HEK293 (cell line): Measurements from ENCODE around the gene VWC2L.

ENCODE experiments used
- CTCF ChIA-PET: fragments of 350-600 bp; formaldehyde crosslinking; extraction: SDS; loops from one replicate; lab custom pipeline; 2021; ENCODE audit warnings: antibody characterized with exemption; lab: Yijun Ruan, JAX
- POLR2A ChIA-PET: fragments of 300-600 bp; formaldehyde crosslinking; extraction: SDS; loops from one replicate; lab custom pipeline; 2020; ENCODE audit warnings: antibody characterized with exemption, inconsistent platforms; lab: Yijun Ruan, JAX
- H3K27ac ChIP-seq: fragments of 200-500 bp; sonication (Bioruptor generic); 2 replicates; pipeline ENCODE4 v1.5.1; 2014; ENCODE audit warnings: low read depth, low read length, control low read depth, inconsistent platforms; ENCODE audit errors: extremely low read depth
- H3K36me3 ChIP-seq, 2 experiments: fragments of 200-500 bp in 1 of 2; sonication (Bioruptor generic) in 1 of 2; 1 replicate in 1 of 2; 2 replicates in 1 of 2; pipeline ENCODE4 v1.5.1; 2014 to 2017; ENCODE audit warnings: inconsistent platforms in 2 of 2, low read length in 2 of 2; ENCODE audit not compliant: control insufficient read depth in 2 of 2, insufficient read depth in 1 of 2
- H3K4me1 ChIP-seq: fragments of 200-500 bp; sonication (Bioruptor generic); 2 replicates; pipeline ENCODE4 v1.5.1; 2014; ENCODE audit warnings: mild to moderate bottlenecking, low read length, inconsistent platforms; ENCODE audit not compliant: control insufficient read depth, insufficient read depth
- H3K4me3 ChIP-seq: 2 replicates; pipeline ENCODE4 v1.5.1; 2011; ENCODE audit warnings: low read depth, mild to moderate bottlenecking, control low read depth, low read length, moderate library complexity
- H3K9me3 ChIP-seq: fragments of 200-500 bp; sonication (Bioruptor generic); 2 replicates; pipeline ENCODE4 v1.5.1; 2014; ENCODE audit warnings: low read depth, low read length, inconsistent platforms; ENCODE audit not compliant: control insufficient read depth, insufficient read depth
- BCL11A ChIP-seq: fragments of 450-650 bp; formaldehyde crosslinking; IDR thresholded peaks from 2 replicates; pipeline ENCODE4 v1.5.1; 2016; ENCODE audit warnings: low read depth, missing biosample characterization, missing genetic modification characterization
- GLI4 ChIP-seq: fragments of 450-650 bp; formaldehyde crosslinking; IDR thresholded peaks from 2 replicates; pipeline ENCODE4 v1.5.1; 2016; ENCODE audit warnings: missing biosample characterization, missing genetic modification characterization
- HOXC10 ChIP-seq: sonication (generic); formaldehyde crosslinking; IDR thresholded peaks from 2 replicates; pipeline ENCODE4 v1.8.1; 2023; ENCODE audit warnings: mild to moderate bottlenecking, missing genetic modification reagents
- KLF1 ChIP-seq: fragments of 450-650 bp; formaldehyde crosslinking; IDR thresholded peaks from 2 replicates; pipeline ENCODE4 v1.5.1; 2016; ENCODE audit warnings: missing biosample characterization, missing genetic modification characterization
- KLF16 ChIP-seq: fragments of 450-650 bp; formaldehyde crosslinking; IDR thresholded peaks from 2 replicates; pipeline ENCODE4 v1.5.1; 2017; ENCODE audit warnings: missing biosample characterization, missing genetic modification characterization
- WT1 ChIP-seq: fragments of 450-650 bp; formaldehyde crosslinking; IDR thresholded peaks from 2 replicates; pipeline ENCODE4 v1.5.1; 2016; ENCODE audit warnings: missing biosample characterization, missing genetic modification characterization
- ZFHX2 ChIP-seq: fragments of 450-650 bp; formaldehyde crosslinking; conservative IDR thresholded peaks from 2 replicates; pipeline ENCODE4 v1.5.1; 2016; ENCODE audit warnings: missing biosample characterization, missing genetic modification characterization
- ZNF114 ChIP-seq: fragments of 450-650 bp; formaldehyde crosslinking; IDR thresholded peaks from 2 replicates; pipeline ENCODE4 v1.5.0; 2017; ENCODE audit warnings: missing biosample characterization, missing genetic modification characterization
- ZNF138 ChIP-seq: fragments of 450-650 bp; formaldehyde crosslinking; IDR thresholded peaks from 2 replicates; pipeline ENCODE4 v1.5.1; 2016; ENCODE audit warnings: missing biosample characterization, missing genetic modification characterization, borderline replicate concordance
- ZNF157 ChIP-seq: fragments of 450-650 bp; formaldehyde crosslinking; IDR thresholded peaks from 2 replicates; pipeline ENCODE4 v1.5.1; 2016; ENCODE audit warnings: missing biosample characterization, missing genetic modification characterization
- ZNF266 ChIP-seq: fragments of 450-650 bp; formaldehyde crosslinking; IDR thresholded peaks from 2 replicates; pipeline ENCODE4 v1.5.1; 2016; ENCODE audit warnings: missing biosample characterization, missing genetic modification characterization, low read depth
- ZNF324 ChIP-seq: fragments of 450-650 bp; formaldehyde crosslinking; IDR thresholded peaks from 2 replicates; pipeline ENCODE4 v1.5.1; 2016; ENCODE audit warnings: missing biosample characterization, missing genetic modification characterization
- ZNF416 ChIP-seq: fragments of 450-650 bp; formaldehyde crosslinking; IDR thresholded peaks from 2 replicates; pipeline ENCODE4 v1.5.1; 2016; ENCODE audit warnings: missing biosample characterization, missing genetic modification characterization
- ZNF510 ChIP-seq: fragments of 450-650 bp; formaldehyde crosslinking; IDR thresholded peaks from 2 replicates; pipeline ENCODE4 v1.5.1; 2018; ENCODE audit warnings: mild to moderate bottlenecking, missing genetic modification characterization, missing biosample characterization; ENCODE audit not compliant: insufficient replicate concordance
- ZNF629 ChIP-seq: fragments of 450-650 bp; formaldehyde crosslinking; IDR thresholded peaks from 2 replicates; pipeline ENCODE4 v1.5.1; 2017; ENCODE audit warnings: missing biosample characterization, missing genetic modification characterization
- ZNF777 ChIP-seq: fragments of 450-650 bp; formaldehyde crosslinking; IDR thresholded peaks from 2 replicates; pipeline ENCODE4 v1.5.1; 2017; ENCODE audit warnings: missing biosample characterization, missing genetic modification characterization, borderline replicate concordance
- TF ChIP-seq, protein P1 (sequence below): fragments of 450-650 bp; formaldehyde crosslinking; IDR thresholded peaks from 2 replicates; pipeline ENCODE4 v1.5.1; 2016; ENCODE audit warnings: missing biosample characterization, missing genetic modification characterization
- TF ChIP-seq, protein P2 (sequence below): fragments of 450-650 bp; formaldehyde crosslinking; IDR thresholded peaks from 2 replicates; pipeline ENCODE4 v1.5.1; 2016; ENCODE audit warnings: missing biosample characterization, missing genetic modification characterization
- TF ChIP-seq, protein P3 (sequence below): fragments of 450-650 bp; formaldehyde crosslinking; conservative IDR thresholded peaks from 2 replicates; pipeline ENCODE4 v1.5.1; 2016; ENCODE audit warnings: low read depth, missing biosample characterization, missing genetic modification characterization
- TF ChIP-seq, protein P4 (sequence below): fragments of 450-650 bp; formaldehyde crosslinking; IDR thresholded peaks from 2 replicates; pipeline ENCODE4 v1.5.1; 2016; ENCODE audit warnings: missing biosample characterization, missing genetic modification characterization, borderline replicate concordance

The VWC2L gene

DNA sequence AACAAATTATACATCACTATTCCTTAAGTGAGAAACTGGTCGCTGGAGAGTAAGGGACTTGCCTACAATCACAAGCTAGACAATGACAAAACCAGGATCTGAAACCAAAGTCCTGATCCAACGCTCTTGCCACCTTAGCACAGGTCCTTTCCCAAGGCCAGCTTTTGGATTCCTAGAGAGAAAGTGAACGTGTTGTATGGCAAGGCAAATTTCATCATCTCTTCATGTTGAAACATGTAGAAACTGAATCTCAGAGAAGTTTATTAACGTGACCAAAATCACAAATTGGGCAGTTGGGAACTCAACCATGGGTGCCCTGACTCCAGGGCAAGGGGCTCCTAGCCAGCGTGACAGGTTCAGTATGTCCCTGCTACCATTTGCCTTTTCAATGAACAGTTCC is 118.2 kb downstream of the VWC2L start (continued):
- no peak for TF ChIP-seq ZNF266 (tag by site-specific recombination)

DNA sequence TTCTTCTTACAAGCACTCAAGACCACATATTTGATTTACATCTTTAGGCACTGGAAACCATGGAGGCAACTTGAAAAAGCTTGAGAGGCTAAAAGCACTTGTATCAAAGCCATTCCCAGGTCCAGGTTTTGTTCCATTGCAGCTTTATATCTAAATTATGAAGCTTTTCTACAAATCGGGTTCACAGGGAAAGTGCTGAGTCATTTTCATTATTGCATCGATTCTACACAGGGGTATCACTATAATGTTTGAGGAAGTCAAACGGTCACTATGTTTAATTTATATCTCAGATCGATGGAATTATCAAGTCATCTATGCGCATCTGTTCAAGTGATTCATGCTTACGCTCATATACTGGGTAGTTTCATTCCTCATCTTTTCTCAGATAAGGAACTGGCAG is 118.7 kb downstream of the VWC2L start:
- ChIA-PET POLR2A (no interaction called here), CTCF (no interaction called here)
- no peak overlapping the region for H3K4me3 ChIP-seq
- no peaks in the 10 kb centered on the region for H3K9me3 ChIP-seq
- H3K36me3 ChIP-seq, result no peaks in the 10 kb centered on the region
- TF ChIP-seq ZNF114 (tag by site-specific recombination) (no peak), ZNF416 (no peak), ZNF510 (tag by site-specific recombination) (no peak), WT1 (tag by site-specific recombination) (no peak), ZFHX2 (tag by site-specific recombination) (no peak), GLI4 (no peak), ZNF777 (tag by site-specific recombination) (no peak)
- TF ChIP-seq, protein P1, sequence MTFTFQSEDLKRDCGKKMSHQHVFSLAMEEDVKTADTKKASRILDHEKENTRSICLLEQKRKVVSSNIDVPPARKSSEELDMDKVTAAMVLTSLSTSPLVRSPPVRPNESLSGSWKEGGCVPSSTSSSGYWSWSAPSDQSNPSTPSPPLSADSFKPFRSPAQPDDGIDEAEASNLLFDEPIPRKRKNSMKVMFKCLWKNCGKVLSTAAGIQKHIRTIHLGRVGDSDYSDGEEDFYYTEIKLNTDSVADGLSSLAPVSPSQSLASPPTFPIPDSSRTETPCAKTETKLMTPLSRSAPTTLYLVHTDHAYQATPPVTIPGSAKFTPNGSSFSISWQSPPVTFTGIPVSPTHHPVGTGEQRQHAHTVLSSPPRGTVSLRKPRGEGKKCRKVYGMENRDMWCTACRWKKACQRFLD, result no peak
- no peak overlapping the region for H3K27ac ChIP-seq
- no peaks in the 10 kb centered on the region for H3K4me1 ChIP-seq

DNA sequence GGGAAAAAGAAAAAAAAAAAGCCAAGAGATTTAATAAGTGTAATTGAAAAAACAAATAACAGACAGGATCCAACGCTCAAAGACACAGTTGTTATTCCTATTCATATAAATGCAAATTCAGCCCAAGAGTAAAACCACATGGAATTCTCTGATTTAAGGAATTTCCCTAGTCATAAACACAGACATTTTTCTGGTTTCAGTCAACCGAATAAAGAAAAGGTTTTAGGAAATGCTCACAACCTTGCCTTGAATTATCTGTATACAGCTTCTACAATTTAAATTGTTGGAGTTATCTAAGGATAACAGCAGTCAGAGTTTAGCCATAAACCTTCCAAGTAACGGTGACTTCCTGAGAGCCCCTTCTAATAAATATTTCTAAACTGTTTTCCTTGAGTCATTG is 122.7 kb downstream of the VWC2L start:
- CTCF ChIA-PET, result no interaction called here
- Histone ChIP-seq H3K4me1 (no peaks in the 10 kb centered on the region), H3K9me3 (no peaks in the 10 kb centered on the region)
- POLR2A ChIA-PET, result no interaction called here
- TF ChIP-seq ZNF629 (tag by site-specific recombination) (no peak), ZNF138 (tag by site-specific recombination) (no peak), BCL11A (tag by site-specific recombination) (no peak), KLF1 (no peak), KLF16 (tag by site-specific recombination) (no peak), HOXC10 (CRISPR knock-in tag) (no peak), ZNF157 (tag by site-specific recombination) (no peak), ZNF324 (tag by site-specific recombination) (no peak)
- TF ChIP-seq, protein P2, sequence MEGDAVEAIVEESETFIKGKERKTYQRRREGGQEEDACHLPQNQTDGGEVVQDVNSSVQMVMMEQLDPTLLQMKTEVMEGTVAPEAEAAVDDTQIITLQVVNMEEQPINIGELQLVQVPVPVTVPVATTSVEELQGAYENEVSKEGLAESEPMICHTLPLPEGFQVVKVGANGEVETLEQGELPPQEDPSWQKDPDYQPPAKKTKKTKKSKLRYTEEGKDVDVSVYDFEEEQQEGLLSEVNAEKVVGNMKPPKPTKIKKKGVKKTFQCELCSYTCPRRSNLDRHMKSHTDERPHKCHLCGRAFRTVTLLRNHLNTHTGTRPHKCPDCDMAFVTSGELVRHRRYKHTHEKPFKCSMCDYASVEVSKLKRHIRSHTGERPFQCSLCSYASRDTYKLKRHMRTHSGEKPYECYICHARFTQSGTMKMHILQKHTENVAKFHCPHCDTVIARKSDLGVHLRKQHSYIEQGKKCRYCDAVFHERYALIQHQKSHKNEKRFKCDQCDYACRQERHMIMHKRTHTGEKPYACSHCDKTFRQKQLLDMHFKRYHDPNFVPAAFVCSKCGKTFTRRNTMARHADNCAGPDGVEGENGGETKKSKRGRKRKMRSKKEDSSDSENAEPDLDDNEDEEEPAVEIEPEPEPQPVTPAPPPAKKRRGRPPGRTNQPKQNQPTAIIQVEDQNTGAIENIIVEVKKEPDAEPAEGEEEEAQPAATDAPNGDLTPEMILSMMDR, result no peak
- TF ChIP-seq, protein P3, sequence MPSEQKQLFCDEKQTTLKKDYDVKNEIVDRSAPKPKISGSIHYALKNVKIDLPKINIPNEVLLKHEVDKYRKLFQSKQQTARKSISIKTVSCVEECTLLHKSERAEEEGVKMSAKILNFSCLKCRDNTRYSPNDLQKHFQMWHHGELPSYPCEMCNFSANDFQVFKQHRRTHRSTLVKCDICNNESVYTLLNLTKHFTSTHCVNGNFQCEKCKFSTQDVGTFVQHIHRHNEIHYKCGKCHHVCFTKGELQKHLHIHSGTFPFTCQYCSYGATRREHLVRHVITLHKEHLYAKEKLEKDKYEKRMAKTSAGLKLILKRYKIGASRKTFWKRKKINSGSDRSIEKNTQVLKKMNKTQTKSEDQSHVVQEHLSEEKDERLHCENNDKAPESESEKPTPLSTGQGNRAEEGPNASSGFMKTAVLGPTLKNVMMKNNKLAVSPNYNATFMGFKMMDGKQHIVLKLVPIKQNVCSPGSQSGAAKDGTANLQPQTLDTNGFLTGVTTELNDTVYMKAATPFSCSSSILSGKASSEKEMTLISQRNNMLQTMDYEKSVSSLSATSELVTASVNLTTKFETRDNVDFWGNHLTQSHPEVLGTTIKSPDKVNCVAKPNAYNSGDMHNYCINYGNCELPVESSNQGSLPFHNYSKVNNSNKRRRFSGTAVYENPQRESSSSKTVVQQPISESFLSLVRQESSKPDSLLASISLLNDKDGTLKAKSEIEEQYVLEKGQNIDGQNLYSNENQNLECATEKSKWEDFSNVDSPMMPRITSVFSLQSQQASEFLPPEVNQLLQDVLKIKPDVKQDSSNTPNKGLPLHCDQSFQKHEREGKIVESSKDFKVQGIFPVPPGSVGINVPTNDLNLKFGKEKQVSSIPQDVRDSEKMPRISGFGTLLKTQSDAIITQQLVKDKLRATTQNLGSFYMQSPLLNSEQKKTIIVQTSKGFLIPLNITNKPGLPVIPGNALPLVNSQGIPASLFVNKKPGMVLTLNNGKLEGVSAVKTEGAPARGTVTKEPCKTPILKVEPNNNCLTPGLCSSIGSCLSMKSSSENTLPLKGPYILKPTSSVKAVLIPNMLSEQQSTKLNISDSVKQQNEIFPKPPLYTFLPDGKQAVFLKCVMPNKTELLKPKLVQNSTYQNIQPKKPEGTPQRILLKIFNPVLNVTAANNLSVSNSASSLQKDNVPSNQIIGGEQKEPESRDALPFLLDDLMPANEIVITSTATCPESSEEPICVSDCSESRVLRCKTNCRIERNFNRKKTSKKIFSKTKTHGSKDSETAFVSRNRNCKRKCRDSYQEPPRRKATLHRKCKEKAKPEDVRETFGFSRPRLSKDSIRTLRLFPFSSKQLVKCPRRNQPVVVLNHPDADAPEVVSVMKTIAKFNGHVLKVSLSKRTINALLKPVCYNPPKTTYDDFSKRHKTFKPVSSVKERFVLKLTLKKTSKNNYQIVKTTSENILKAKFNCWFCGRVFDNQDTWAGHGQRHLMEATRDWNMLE, result no peak
- TF ChIP-seq, protein P4, sequence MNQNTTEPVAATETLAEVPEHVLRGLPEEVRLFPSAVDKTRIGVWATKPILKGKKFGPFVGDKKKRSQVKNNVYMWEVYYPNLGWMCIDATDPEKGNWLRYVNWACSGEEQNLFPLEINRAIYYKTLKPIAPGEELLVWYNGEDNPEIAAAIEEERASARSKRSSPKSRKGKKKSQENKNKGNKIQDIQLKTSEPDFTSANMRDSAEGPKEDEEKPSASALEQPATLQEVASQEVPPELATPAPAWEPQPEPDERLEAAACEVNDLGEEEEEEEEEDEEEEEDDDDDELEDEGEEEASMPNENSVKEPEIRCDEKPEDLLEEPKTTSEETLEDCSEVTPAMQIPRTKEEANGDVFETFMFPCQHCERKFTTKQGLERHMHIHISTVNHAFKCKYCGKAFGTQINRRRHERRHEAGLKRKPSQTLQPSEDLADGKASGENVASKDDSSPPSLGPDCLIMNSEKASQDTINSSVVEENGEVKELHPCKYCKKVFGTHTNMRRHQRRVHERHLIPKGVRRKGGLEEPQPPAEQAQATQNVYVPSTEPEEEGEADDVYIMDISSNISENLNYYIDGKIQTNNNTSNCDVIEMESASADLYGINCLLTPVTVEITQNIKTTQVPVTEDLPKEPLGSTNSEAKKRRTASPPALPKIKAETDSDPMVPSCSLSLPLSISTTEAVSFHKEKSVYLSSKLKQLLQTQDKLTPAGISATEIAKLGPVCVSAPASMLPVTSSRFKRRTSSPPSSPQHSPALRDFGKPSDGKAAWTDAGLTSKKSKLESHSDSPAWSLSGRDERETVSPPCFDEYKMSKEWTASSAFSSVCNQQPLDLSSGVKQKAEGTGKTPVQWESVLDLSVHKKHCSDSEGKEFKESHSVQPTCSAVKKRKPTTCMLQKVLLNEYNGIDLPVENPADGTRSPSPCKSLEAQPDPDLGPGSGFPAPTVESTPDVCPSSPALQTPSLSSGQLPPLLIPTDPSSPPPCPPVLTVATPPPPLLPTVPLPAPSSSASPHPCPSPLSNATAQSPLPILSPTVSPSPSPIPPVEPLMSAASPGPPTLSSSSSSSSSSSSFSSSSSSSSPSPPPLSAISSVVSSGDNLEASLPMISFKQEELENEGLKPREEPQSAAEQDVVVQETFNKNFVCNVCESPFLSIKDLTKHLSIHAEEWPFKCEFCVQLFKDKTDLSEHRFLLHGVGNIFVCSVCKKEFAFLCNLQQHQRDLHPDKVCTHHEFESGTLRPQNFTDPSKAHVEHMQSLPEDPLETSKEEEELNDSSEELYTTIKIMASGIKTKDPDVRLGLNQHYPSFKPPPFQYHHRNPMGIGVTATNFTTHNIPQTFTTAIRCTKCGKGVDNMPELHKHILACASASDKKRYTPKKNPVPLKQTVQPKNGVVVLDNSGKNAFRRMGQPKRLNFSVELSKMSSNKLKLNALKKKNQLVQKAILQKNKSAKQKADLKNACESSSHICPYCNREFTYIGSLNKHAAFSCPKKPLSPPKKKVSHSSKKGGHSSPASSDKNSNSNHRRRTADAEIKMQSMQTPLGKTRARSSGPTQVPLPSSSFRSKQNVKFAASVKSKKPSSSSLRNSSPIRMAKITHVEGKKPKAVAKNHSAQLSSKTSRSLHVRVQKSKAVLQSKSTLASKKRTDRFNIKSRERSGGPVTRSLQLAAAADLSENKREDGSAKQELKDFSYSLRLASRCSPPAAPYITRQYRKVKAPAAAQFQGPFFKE, result no peak
- TF ChIP-seq, all 188 proteins: peak for 0
- H3K36me3 ChIP-seq, result no peaks in the 10 kb centered on the region
- H3K4me3 ChIP-seq, result no peak overlapping the region
- no peak overlapping the region for H3K27ac ChIP-seq
